GM12892 (cell line): ENCODE results near the gene GRAP.

Source experiments
- POLR2A ChIP-seq: IDR thresholded peaks from 2 replicates; pipeline ENCODE4 v1.6.1; 2011; ENCODE audit warnings: low read depth, low read length, control low read depth
- POLR2AphosphoS5 ChIP-seq: IDR thresholded peaks from 2 replicates; pipeline ENCODE4 v1.6.1; 2011; ENCODE audit warnings: low read depth, low read length, control low read depth
- TAF1 ChIP-seq: IDR thresholded peaks from 2 replicates; pipeline ENCODE4 v1.6.1; 2011; ENCODE audit warnings: low read depth, mild to moderate bottlenecking, control low read depth, low read length, borderline replicate concordance

- TF ChIP-seq POLR2A (no peak), TAF1 (no peak), POLR2AphosphoS5 (no peak)
Observed at GRCh38 chr17:18977021-18977420, 69.7 kb downstream of the GRAP start.
